GM21526 (cell line): ENCODE data around the gene RIGI.
A peak's percentile ranks its signal among the peaks of the same experiment; 100 is the strongest.
"Not testable (repeated sequence)": the region's sequence is repeated elsewhere in the genome, so short reads cannot be mapped to it uniquely, and the experiment has no call there.

Experiments
- ATAC-seq: cut with Tn5 transposase; IDR thresholded peaks from one replicate; pipeline ENCODE4 v1.9.1; 2021; ENCODE audit warnings: moderate library complexity; ENCODE audit not compliant: unreplicated experiment, low FRiP score

Gene RIGI

GRCh38 chr9:32526041-32526706, at the start of gene RIGI:
TSS of gene RIGI (minus strand) at chr9:32526196. CDS start at chr9:32526166, 30 bp downstream.
- ATAC-seq, result peak; percentile 68

GRCh38 chr9:32574858-32575257, 48.9 kb upstream of the RIGI start:
- ATAC-seq, result no peak

GRCh38 chr9:32573821-32574220, 47.8 kb upstream of the RIGI start:
- ATAC-seq, result no peak

GRCh38 chr9:32572900-32573523, 47.0 kb upstream of the RIGI start, which contains the start of gene NDUFB6:
TSS of gene NDUFB6 (minus strand) at chr9:32573159. CDS start at chr9:32573060, 99 bp downstream.
- ATAC-seq, result peak; percentile 80

GRCh38 chr9:32571969-32572899, 46.2 kb upstream of the RIGI start:
- ATAC-seq, result peak; percentile 93

GRCh38 chr9:32570262-32570661, 44.3 kb upstream of the RIGI start:
- no peak for ATAC-seq

- no peak for ATAC-seq
Observed at GRCh38 chr9:32566770-32567169, 40.8 kb upstream of the RIGI start.

- ATAC-seq, result no peak
Observed at GRCh38 chr9:32565967-32566366, 40.0 kb upstream of the RIGI start.

- ATAC-seq, result no peak
Observed at GRCh38 chr9:32558408-32558934, 32.5 kb upstream of the RIGI start.

- no peak for ATAC-seq
Observed at GRCh38 chr9:32554591-32554990, 28.6 kb upstream of the RIGI start.

- ATAC-seq, result no peak
Observed at GRCh38 chr9:32554107-32554506, 28.1 kb upstream of the RIGI start.

GRCh38 chr9:32552172-32552872, 26.3 kb upstream of the RIGI start, which contains the start of the genes SMIM27 and TOPORS:
TSS of gene SMIM27 (plus strand) at chr9:32552327. CDS start at chr9:32552435, 108 bp downstream.
TSS of gene TOPORS (minus strand) at chr9:32552586. CDS start at chr9:32552436, 150 bp downstream.
- ATAC-seq, result peak; percentile 64

- ATAC-seq, result peak; percentile 3
Observed at GRCh38 chr9:32551276-32552051, 25.5 kb upstream of the RIGI start.

GRCh38 chr9:32550562-32551275, 24.7 kb upstream of the RIGI start:
- peak; percentile 69 for ATAC-seq

- no peak for ATAC-seq
Observed at GRCh38 chr9:32550150-32550561, 24.2 kb upstream of the RIGI start.

GRCh38 chr9:32548213-32548612, 22.2 kb upstream of the RIGI start:
- ATAC-seq, result not testable (repeated sequence)

- ATAC-seq, result no peak
Observed at GRCh38 chr9:32545884-32546283, 19.9 kb upstream of the RIGI start.

- no peak for ATAC-seq
Observed at GRCh38 chr9:32543047-32543446, 17.1 kb upstream of the RIGI start.

- ATAC-seq, result no peak
Observed at GRCh38 chr9:32533816-32534215, 7.8 kb upstream of the RIGI start.
